ENCODE results near the gene CCNJ. TPM values are rescaled to one million over a fixed set of nuclear protein-coding genes. Genes with fewer than 3 reads are reported as not detected.
A peak's percentile ranks its signal among the peaks of the same experiment; 100 is the strongest.

The CCNJ gene
- total and polyA plus RNA-seq, 9 of the 15 experiments (the other 6 are each of a cell fraction or from before 2014, with no cell fraction given) = 0.69 to 15.7 (median 9.2) TPM

DNA sequence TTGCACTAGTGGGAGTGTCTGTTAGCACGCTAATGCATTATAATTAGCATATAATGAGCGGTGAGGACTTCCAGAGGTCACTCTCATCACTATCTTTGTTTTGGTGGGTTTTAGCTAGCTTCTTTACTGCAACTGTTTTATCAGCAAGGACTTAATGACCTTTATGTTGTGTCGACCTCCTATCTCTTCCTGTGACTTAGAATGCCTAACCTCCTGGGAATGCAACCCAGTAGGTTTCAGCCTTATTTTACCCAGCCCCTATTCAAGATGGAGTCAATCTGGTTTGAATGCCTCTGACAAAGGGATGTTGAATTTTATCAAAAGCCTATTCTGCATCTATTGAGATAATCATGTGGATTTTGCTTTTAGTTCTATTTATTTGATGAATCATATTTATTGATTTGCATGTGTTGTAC, 64.2 kb downstream of the CCNJ start:
- CTCF ChIA-PET (ENCODE audit: low intra/inter-chr PET ratio) = no interaction called here
- Histone ChIP-seq H3K9me1 (ENCODE audit: control insufficient read depth, insufficient read depth, low read length) (no peaks in the 10 kb centered on the region), H3K79me2 (ENCODE audit: control insufficient read depth, insufficient read depth, low read length) (no peaks in the 10 kb centered on the region), H3K4me1 (replicated peaks in 1 of 2; ENCODE audit: control insufficient read depth in 2 of 2, insufficient read depth in 2 of 2, low read length in 2 of 2) (peaks cover 0 to 10% of the 10 kb centered on the region in 2 experiments; a peak in 4 of 5 replicates), H4K20me1 (replicated peaks; ENCODE audit: control insufficient read depth, insufficient read depth, low read length) (no peaks in the 10 kb centered on the region), H3K36me3 (ENCODE audit: control insufficient read depth, insufficient read depth, low read length) (no peaks in the 10 kb centered on the region), H3K27ac (ENCODE audit: extremely low read depth, low read depth, low read length) (no peak overlapping the region), H3K27me3 (ENCODE audit: control insufficient read depth in 2 of 2, insufficient read depth in 2 of 2, low read length in 2 of 2) (no peaks in the 10 kb centered on the region), H3K9ac (ENCODE audit: insufficient read depth in 1 of 2, low read depth in 2 of 2, low read length in 2 of 2) (no peak overlapping the region), H3K9me3 (replicated peaks; ENCODE audit: control insufficient read depth, insufficient read depth, low read depth, low read length) (no peaks in the 10 kb centered on the region), H3K4me3 (no peak overlapping the region), H3K4me2 (ENCODE audit: insufficient read depth, low read length) (no peak overlapping the region), H2AFZ (ENCODE audit: low read depth, low read length) (peak overlapping the region; percentile 50; the same call in 1 of the 2 replicates)
- ATAC-seq (no peak), DNase-seq (ENCODE audit: extremely low read depth in 1 of 4, low spot score in 3 of 4) (no peak), FAIRE-seq (no peak)
- intact Hi-C loops (cut with micrococcal nuclease) (loop anchor here (2.0 kb wide), 1 partner anchor 21 kb away; no protein-coding TSS in a partner anchor), in situ Hi-C loops (cut with MboI) (no loop called here)
- POLR2A ChIA-PET = interaction anchor here (1.0 to 2.3 kb wide), 3 partner anchors 10 to 22 kb away, joined by 3 to 9 read pairs (median 8); partner anchors contain the start of gene ZNF518A
- 23% methylated on average over 3 of the region's 3 CpGs for WGBS (ENCODE audit: insufficient coverage, low coverage, missing lambda C conversion rate)
- no TSS peak for BruUV-seq (replicated peaks)
- TF ChIP-seq, protein P1, sequence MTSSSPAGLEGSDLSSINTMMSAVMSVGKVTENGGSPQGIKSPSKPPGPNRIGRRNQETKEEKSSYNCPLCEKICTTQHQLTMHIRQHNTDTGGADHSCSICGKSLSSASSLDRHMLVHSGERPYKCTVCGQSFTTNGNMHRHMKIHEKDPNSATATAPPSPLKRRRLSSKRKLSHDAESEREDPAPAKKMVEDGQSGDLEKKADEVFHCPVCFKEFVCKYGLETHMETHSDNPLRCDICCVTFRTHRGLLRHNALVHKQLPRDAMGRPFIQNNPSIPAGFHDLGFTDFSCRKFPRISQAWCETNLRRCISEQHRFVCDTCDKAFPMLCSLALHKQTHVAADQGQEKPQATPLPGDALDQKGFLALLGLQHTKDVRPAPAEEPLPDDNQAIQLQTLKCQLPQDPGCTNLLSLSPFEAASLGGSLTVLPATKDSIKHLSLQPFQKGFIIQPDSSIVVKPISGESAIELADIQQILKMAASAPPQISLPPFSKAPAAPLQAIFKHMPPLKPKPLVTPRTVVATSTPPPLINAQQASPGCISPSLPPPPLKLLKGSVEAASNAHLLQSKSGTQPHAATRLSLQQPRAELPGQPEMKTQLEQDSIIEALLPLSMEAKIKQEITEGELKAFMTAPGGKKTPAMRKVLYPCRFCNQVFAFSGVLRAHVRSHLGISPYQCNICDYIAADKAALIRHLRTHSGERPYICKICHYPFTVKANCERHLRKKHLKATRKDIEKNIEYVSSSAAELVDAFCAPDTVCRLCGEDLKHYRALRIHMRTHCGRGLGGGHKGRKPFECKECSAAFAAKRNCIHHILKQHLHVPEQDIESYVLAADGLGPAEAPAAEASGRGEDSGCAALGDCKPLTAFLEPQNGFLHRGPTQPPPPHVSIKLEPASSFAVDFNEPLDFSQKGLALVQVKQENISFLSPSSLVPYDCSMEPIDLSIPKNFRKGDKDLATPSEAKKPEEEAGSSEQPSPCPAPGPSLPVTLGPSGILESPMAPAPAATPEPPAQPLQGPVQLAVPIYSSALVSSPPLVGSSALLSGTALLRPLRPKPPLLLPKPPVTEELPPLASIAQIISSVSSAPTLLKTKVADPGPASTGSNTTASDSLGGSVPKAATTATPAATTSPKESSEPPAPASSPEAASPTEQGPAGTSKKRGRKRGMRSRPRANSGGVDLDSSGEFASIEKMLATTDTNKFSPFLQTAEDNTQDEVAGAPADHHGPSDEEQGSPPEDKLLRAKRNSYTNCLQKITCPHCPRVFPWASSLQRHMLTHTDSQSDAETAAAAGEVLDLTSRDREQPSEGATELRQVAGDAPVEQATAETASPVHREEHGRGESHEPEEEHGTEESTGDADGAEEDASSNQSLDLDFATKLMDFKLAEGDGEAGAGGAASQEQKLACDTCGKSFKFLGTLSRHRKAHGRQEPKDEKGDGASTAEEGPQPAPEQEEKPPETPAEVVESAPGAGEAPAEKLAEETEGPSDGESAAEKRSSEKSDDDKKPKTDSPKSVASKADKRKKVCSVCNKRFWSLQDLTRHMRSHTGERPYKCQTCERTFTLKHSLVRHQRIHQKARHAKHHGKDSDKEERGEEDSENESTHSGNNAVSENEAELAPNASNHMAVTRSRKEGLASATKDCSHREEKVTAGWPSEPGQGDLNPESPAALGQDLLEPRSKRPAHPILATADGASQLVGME (CRISPR knock-in tag; IDR thresholded peaks at IDR 0.05) = no peak
- TF ChIP-seq DMBX1 (CRISPR knock-in tag; IDR thresholded peaks at IDR 0.05; ENCODE audit: borderline replicate concordance) (peak; percentile 70; the same call in 1 of the 2 replicates), MITF (IDR thresholded peaks at IDR 0.05) (no peak), PTTG1 (tag; IDR thresholded peaks at IDR 0.05; ENCODE audit: low read depth) (peak; percentile 72), ZBTB34 (CRISPR knock-in tag; IDR thresholded peaks at IDR 0.05) (0 out of 2 replicates have a peak, but pooled peaks have one; percentile 28), SMAD3 (CRISPR knock-in tag; conservative IDR thresholded peaks at IDR 0.05) (peak; percentile 60; the same call in 1 of the 2 replicates), ZNF589 (CRISPR knock-in tag; IDR thresholded peaks at IDR 0.05; ENCODE audit: low read depth) (peak; percentile 80; the same call in 1 of the 2 replicates), DNMT1 (IDR thresholded peaks at IDR 0.05) (no peak)

All from K562 (cell line).